ENCODE measurements around the gene FAH.

FAH gene

GRCh38 chr15:80199869-80200268 is 47.1 kb downstream of the FAH start:
- DNase-seq (ENCODE audit: low read depth): no peak

- DNase-seq (ENCODE audit: low read depth): no peak
These were observed 48.6 kb downstream of the FAH start for GRCh38 chr15:80201256-80202015.

GRCh38 chr15:80202016-80202315 is 49.2 kb downstream of the FAH start:
- DNase-seq (ENCODE audit: low read depth): no peak

GRCh38 chr15:80202641-80203360 is 50.0 kb downstream of the FAH start:
- no peak for DNase-seq (ENCODE audit: low read depth)

- DNase-seq (ENCODE audit: low read depth): no peak
These were observed 50.6 kb downstream of the FAH start for GRCh38 chr15:80203361-80203885.

GRCh38 chr15:80204231-80204630 is 51.4 kb downstream of the FAH start:
- no peak for DNase-seq (ENCODE audit: low read depth)

- no peak for DNase-seq (ENCODE audit: low read depth)
These were observed 55.1 kb downstream of the FAH start for GRCh38 chr15:80207887-80208286.

GRCh38 chr15:80208758-80209734 is 56.2 kb downstream of the FAH start:
- DNase-seq (ENCODE audit: low read depth): no peak

- DNase-seq (ENCODE audit: low read depth): no peak
These were observed 58.1 kb downstream of the FAH start for GRCh38 chr15:80210611-80211573.

GRCh38 chr15:80211976-80212375 is 59.2 kb downstream of the FAH start:
- DNase-seq (ENCODE audit: low read depth): no peak

GRCh38 chr15:80214910-80215309 is 62.1 kb downstream of the FAH start:
- DNase-seq (ENCODE audit: low read depth): no peak

GRCh38 chr15:80216141-80216540 is 63.3 kb downstream of the FAH start:
- DNase-seq (ENCODE audit: low read depth): no peak

- no peak for DNase-seq (ENCODE audit: low read depth)
These were observed 64.1 kb downstream of the FAH start for GRCh38 chr15:80216911-80217310.

- DNase-seq (ENCODE audit: low read depth): no peak
These were observed 64.6 kb downstream of the FAH start for GRCh38 chr15:80217327-80217900.

GRCh38 chr15:80219955-80220354 is 67.2 kb downstream of the FAH start:
- DNase-seq (ENCODE audit: low read depth): no peak

- DNase-seq (ENCODE audit: low read depth): no peak
These were observed 76.3 kb downstream of the FAH start for GRCh38 chr15:80228959-80229610.

- DNase-seq (ENCODE audit: low read depth): no peak
These were observed 78.6 kb downstream of the FAH start for GRCh38 chr15:80231371-80231770.

GRCh38 chr15:80233581-80233980 is 80.8 kb downstream of the FAH start:
- no peak for DNase-seq (ENCODE audit: low read depth)

- DNase-seq (ENCODE audit: low read depth): no peak
These were observed 82.1 kb downstream of the FAH start for GRCh38 chr15:80234883-80235282.
